WTC11 (cell line): ENCODE data around the gene TMEM63C. TPM values are rescaled to one million over a fixed set of nuclear protein-coding genes. Genes with fewer than 3 reads are reported as not detected.

ENCODE experiments used
- ATAC-seq: fragments of 200-7000 bp; cut with Tn5 transposase; 2 replicates; pipeline ENCODE4 v1.10.0; 2021; ENCODE audit warnings: mild to moderate bottlenecking, moderate library complexity
- CTCF ChIA-PET: fragments of 300-600 bp; sonication (Branson Sonifier 250); formaldehyde crosslinking; loops from one replicate; lab custom pipeline; 2021; ENCODE audit warnings: antibody characterized with exemption; lab: Charles Lee
- POLR2A ChIA-PET: fragments of 350-600 bp; sonication (Branson Sonifier 250); formaldehyde crosslinking; loops from one replicate; lab custom pipeline; 2021; ENCODE audit warnings: antibody characterized with exemption; lab: Charles Lee
- DNase-seq: peaks from one replicate; pipeline ENCODE4 v3.0.0; 2021; ENCODE audit warnings: low spot score
- H3K27ac Mint-ChIP-seq: 2 replicates; pipeline ENCODE4 v1.8.0; 2021; ENCODE audit warnings: mixed read lengths
- H3K27me3 Mint-ChIP-seq: 2 replicates; pipeline ENCODE4 v1.8.0; 2021; ENCODE audit warnings: low read depth, mild to moderate bottlenecking, moderate library complexity, mixed read lengths
- H3K36me3 Mint-ChIP-seq: 2 replicates; pipeline ENCODE4 v1.8.0; 2021; ENCODE audit warnings: mixed read lengths
- H3K4me1 Mint-ChIP-seq: 2 replicates; pipeline ENCODE4 v1.8.0; 2022; ENCODE audit warnings: mixed read lengths
- H3K4me3 Mint-ChIP-seq: 2 replicates; pipeline ENCODE4 v1.8.0; 2021; ENCODE audit warnings: mild to moderate bottlenecking, moderate library complexity, mixed read lengths
- H3K9me3 Mint-ChIP-seq: 2 replicates; pipeline ENCODE4 v1.8.0; 2021; ENCODE audit warnings: mixed read lengths
- ATF1 ChIP-seq: sonication (generic); formaldehyde crosslinking; IDR thresholded peaks from 2 replicates; pipeline ENCODE4 v1.8.1; 2023; ENCODE audit warnings: mild to moderate bottlenecking, moderate library complexity, missing genetic modification reagents
- ETV6 ChIP-seq: sonication (generic); formaldehyde crosslinking; IDR thresholded peaks from 2 replicates; pipeline ENCODE4 v1.8.1; 2022; ENCODE audit warnings: mild to moderate bottlenecking, missing genetic modification reagents
- FOXK1 ChIP-seq: sonication (generic); formaldehyde crosslinking; IDR thresholded peaks from 2 replicates; pipeline ENCODE4 v1.8.0; 2022; ENCODE audit warnings: mild to moderate bottlenecking, moderate library complexity, missing genetic modification reagents
- FOXP1 ChIP-seq: sonication (generic); formaldehyde crosslinking; IDR thresholded peaks from 2 replicates; pipeline ENCODE4 v1.8.0; 2022; ENCODE audit warnings: missing genetic modification reagents, mild to moderate bottlenecking, moderate library complexity, borderline replicate concordance
- GABPB1 ChIP-seq: sonication (generic); formaldehyde crosslinking; IDR thresholded peaks from 2 replicates; pipeline ENCODE4 v1.8.1; 2023; ENCODE audit warnings: mild to moderate bottlenecking, missing genetic modification reagents
- GRHL2 ChIP-seq: fragments of 250-450 bp; sonication (Bioruptor Pico); IDR thresholded peaks from 2 replicates; pipeline ENCODE4 v1.8.0; 2022; ENCODE audit warnings: mild to moderate bottlenecking, moderate library complexity; ENCODE audit not compliant: insufficient replicate concordance, severe bottlenecking
- HMGA2 ChIP-seq: fragments of 250-450 bp; sonication (Bioruptor Pico); IDR thresholded peaks from 2 replicates; pipeline ENCODE4 v1.4.0; 2021; ENCODE audit warnings: mild to moderate bottlenecking, moderate library complexity
- JUN ChIP-seq: sonication (generic); formaldehyde crosslinking; IDR thresholded peaks from 2 replicates; pipeline ENCODE4 v1.8.0; 2023; ENCODE audit warnings: mild to moderate bottlenecking, missing genetic modification reagents
- NR2C2 ChIP-seq: sonication (generic); formaldehyde crosslinking; IDR thresholded peaks from 2 replicates; pipeline ENCODE4 v1.8.0; 2022; ENCODE audit warnings: mild to moderate bottlenecking, missing genetic modification reagents
- PRRX2 ChIP-seq: fragments of 250-450 bp; sonication (Bioruptor Pico); IDR thresholded peaks from 2 replicates; pipeline ENCODE4 v1.8.0; 2021; ENCODE audit warnings: mild to moderate bottlenecking
- RELA ChIP-seq: sonication (generic); formaldehyde crosslinking; IDR thresholded peaks from 2 replicates; pipeline ENCODE4 v1.8.1; 2022; ENCODE audit warnings: missing genetic modification reagents, mild to moderate bottlenecking, borderline replicate concordance
- RORB ChIP-seq: fragments of 250-450 bp; sonication (Bioruptor Pico); IDR thresholded peaks from 2 replicates; pipeline ENCODE4 v1.9.0; 2021; ENCODE audit warnings: mild to moderate bottlenecking
- ZBTB21 ChIP-seq: sonication (generic); formaldehyde crosslinking; IDR thresholded peaks from 2 replicates; pipeline ENCODE4 v1.8.1; 2023; ENCODE audit warnings: mild to moderate bottlenecking, missing genetic modification reagents, borderline replicate concordance
- ZNF121 ChIP-seq: sonication (generic); formaldehyde crosslinking; IDR thresholded peaks from 2 replicates; pipeline ENCODE4 v1.8.0; 2023; ENCODE audit warnings: missing genetic modification reagents
- ZNF219 ChIP-seq: sonication (generic); formaldehyde crosslinking; IDR thresholded peaks from 2 replicates; pipeline ENCODE4 v1.8.0; 2023; ENCODE audit warnings: missing genetic modification reagents, mild to moderate bottlenecking, borderline replicate concordance
- ZNF232 ChIP-seq: sonication (generic); formaldehyde crosslinking; IDR thresholded peaks from 2 replicates; pipeline ENCODE4 v1.8.0; 2022; ENCODE audit warnings: mild to moderate bottlenecking, missing genetic modification reagents
- ZNF396 ChIP-seq: fragments of 250-450 bp; sonication (Bioruptor Pico); IDR thresholded peaks from 2 replicates; pipeline ENCODE4 v1.8.0; 2021; ENCODE audit warnings: mild to moderate bottlenecking, moderate library complexity, borderline replicate concordance
- ZNF423 ChIP-seq: fragments of 250-450 bp; sonication (Bioruptor Pico); IDR thresholded peaks from 2 replicates; pipeline ENCODE4 v2.1.2; 2022; ENCODE audit warnings: mild to moderate bottlenecking, moderate library complexity
- total RNA-seq: library from RNA; stranded (reverse); gene quantifications from 3 replicates; pipeline ENCODE4 v1.2.3, GENCODE V29; 2021
- TF ChIP-seq, protein P1 (sequence below): sonication (generic); formaldehyde crosslinking; IDR thresholded peaks from 2 replicates; pipeline ENCODE4 v1.8.0; 2022; ENCODE audit warnings: mild to moderate bottlenecking, missing genetic modification reagents
- TF ChIP-seq, protein P2 (sequence below): fragments of 250-450 bp; sonication (Bioruptor Pico); IDR thresholded peaks from 2 replicates; pipeline ENCODE4 v1.9.0; 2021; ENCODE audit warnings: mild to moderate bottlenecking
- TF ChIP-seq, protein P3 (sequence below): sonication (generic); formaldehyde crosslinking; IDR thresholded peaks from 2 replicates; pipeline ENCODE4 v1.8.1; 2023; ENCODE audit warnings: mild to moderate bottlenecking, missing genetic modification reagents
- TF ChIP-seq, protein P4 (sequence below): sonication (generic); formaldehyde crosslinking; IDR thresholded peaks from 2 replicates; pipeline ENCODE4 v1.8.1; 2023; ENCODE audit warnings: mild to moderate bottlenecking, missing genetic modification reagents, moderate library complexity
- TF ChIP-seq, protein P5 (sequence below): fragments of 250-450 bp; sonication (Bioruptor Pico); IDR thresholded peaks from 2 replicates; pipeline ENCODE4 v2.1.2; 2022; ENCODE audit warnings: mild to moderate bottlenecking, moderate library complexity
- TF ChIP-seq, protein P6 (sequence below): sonication (generic); formaldehyde crosslinking; IDR thresholded peaks from 2 replicates; pipeline ENCODE4 v1.8.0; 2022; ENCODE audit warnings: mild to moderate bottlenecking, missing genetic modification reagents

The TMEM63C gene
- total RNA-seq, 1 experiment from 2014 or later, result 8.8 TPM

DNA sequence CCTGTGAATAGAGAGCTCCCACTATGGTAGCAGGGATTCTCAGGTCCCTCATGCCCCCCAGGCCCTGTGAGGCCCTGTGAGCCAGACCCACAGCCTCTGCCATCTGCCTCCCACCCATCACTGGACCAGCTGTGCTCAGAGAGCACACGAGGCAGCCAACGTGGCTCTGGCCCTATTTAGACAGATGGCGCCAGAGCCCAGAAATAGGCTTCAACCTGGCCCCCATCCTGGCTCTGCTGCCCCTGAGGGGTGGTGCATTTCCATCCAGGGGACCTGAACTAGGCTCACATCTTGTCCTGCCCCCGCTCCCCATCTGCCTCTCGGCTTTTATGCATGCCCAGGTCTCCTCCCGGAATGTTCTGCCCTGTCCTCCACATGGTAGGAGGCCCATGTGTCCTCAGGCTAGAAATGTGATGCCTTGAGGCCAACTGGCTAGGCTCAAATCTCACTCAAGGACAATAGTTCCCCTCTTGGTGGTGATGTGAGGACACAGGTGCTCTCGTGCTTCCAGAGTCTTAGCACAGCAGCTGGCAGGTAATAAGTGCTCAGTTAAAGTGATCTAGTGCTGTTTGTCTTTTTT lies 18.9 kb downstream of the TMEM63C start:
- Mint-ChIP-seq H3K27ac (no peak overlapping the region), H3K27me3 (peaks cover 5% of the 10 kb centered on the region; the same call in 1 of the 2 replicates), H3K4me1 (peaks cover 20% of the 10 kb centered on the region), H3K9me3 (no peaks in the 10 kb centered on the region; the same call in 1 of the 2 replicates), H3K4me3 (no peak overlapping the region), H3K36me3 (no peaks in the 10 kb centered on the region)
- ATAC-seq (peak; percentile 21), DNase-seq (no peak)
- POLR2A ChIA-PET, result interaction anchor here (0.6 kb wide), 1 partner anchor 29 kb away, joined by 3 read pairs; no protein-coding TSS in a partner anchor
- CTCF ChIA-PET, result interaction anchor here (0.7 to 5.4 kb wide), 10 partner anchors 10 to 389 kb away, joined by 3 to 33 read pairs (median 4); partner anchors contain the start of gene TMEM63C
- TF ChIP-seq ZBTB21 (CRISPR knock-in tag), result no peak
- TF ChIP-seq ZNF121 (CRISPR knock-in tag), result peak; percentile 4; the same call in 1 of the 2 replicates

DNA sequence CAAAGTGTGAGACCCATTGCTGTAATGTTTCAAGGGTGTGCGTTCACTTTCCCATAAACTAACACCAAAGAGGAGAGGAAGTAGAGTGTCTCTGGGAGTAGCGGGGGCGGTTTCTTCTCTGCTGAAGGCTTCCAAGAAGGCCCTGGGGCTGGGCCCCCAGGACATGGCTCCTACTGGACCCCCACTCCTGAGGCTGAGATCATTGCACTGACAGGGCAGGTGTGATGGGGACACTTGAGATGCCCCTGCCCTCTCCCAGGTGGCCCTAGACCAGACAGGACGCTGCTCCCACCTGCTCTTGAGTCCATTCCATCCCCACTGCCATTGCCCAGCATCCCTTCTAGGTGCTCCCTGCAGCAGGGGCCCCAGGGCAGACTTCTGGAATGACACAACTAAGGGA lies 20.1 kb downstream of the TMEM63C start:
- Mint-ChIP-seq H3K4me1 (peaks cover 20% of the 10 kb centered on the region), H3K27ac (no peak overlapping the region), H3K36me3 (no peaks in the 10 kb centered on the region), H3K27me3 (peaks cover 5% of the 10 kb centered on the region; the same call in 1 of the 2 replicates), H3K9me3 (no peaks in the 10 kb centered on the region; the same call in 1 of the 2 replicates), H3K4me3 (no peak overlapping the region)
- ATAC-seq, result no peak
- ChIA-PET CTCF (interaction anchor here (1.0 to 5.4 kb wide), 4 partner anchors 11 to 51 kb away, joined by 3 to 33 read pairs (median 15); no protein-coding TSS in a partner anchor), POLR2A (no interaction called here)
- no peak for DNase-seq
- TF ChIP-seq ETV6 (CRISPR knock-in tag), result no peak
- TF ChIP-seq, protein P1, sequence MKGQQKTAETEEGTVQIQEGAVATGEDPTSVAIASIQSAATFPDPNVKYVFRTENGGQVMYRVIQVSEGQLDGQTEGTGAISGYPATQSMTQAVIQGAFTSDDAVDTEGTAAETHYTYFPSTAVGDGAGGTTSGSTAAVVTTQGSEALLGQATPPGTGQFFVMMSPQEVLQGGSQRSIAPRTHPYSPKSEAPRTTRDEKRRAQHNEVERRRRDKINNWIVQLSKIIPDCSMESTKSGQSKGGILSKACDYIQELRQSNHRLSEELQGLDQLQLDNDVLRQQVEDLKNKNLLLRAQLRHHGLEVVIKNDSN (CRISPR knock-in tag), result no peak
- TF ChIP-seq ZNF121 (CRISPR knock-in tag), result no peak
- TF ChIP-seq HMGA2 (CRISPR knock-in tag), result no peak
- TF ChIP-seq, protein P2, sequence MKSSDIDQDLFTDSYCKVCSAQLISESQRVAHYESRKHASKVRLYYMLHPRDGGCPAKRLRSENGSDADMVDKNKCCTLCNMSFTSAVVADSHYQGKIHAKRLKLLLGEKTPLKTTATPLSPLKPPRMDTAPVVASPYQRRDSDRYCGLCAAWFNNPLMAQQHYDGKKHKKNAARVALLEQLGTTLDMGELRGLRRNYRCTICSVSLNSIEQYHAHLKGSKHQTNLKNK (CRISPR knock-in tag), result no peak
- no peak for TF ChIP-seq ZNF219 (CRISPR knock-in tag)
- no peak for TF ChIP-seq ZNF423 (CRISPR knock-in tag)
- no peak for TF ChIP-seq GRHL2 (CRISPR knock-in tag)
- no peak for TF ChIP-seq FOXP1 (CRISPR knock-in tag)
- TF ChIP-seq FOXK1 (CRISPR knock-in tag), result no peak
- TF ChIP-seq, protein P3, sequence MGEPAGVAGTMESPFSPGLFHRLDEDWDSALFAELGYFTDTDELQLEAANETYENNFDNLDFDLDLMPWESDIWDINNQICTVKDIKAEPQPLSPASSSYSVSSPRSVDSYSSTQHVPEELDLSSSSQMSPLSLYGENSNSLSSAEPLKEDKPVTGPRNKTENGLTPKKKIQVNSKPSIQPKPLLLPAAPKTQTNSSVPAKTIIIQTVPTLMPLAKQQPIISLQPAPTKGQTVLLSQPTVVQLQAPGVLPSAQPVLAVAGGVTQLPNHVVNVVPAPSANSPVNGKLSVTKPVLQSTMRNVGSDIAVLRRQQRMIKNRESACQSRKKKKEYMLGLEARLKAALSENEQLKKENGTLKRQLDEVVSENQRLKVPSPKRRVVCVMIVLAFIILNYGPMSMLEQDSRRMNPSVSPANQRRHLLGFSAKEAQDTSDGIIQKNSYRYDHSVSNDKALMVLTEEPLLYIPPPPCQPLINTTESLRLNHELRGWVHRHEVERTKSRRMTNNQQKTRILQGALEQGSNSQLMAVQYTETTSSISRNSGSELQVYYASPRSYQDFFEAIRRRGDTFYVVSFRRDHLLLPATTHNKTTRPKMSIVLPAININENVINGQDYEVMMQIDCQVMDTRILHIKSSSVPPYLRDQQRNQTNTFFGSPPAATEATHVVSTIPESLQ (CRISPR knock-in tag), result no peak
- no peak for TF ChIP-seq GABPB1
- TF ChIP-seq NR2C2 (CRISPR knock-in tag), result no peak
- TF ChIP-seq ATF1, result no peak

DNA sequence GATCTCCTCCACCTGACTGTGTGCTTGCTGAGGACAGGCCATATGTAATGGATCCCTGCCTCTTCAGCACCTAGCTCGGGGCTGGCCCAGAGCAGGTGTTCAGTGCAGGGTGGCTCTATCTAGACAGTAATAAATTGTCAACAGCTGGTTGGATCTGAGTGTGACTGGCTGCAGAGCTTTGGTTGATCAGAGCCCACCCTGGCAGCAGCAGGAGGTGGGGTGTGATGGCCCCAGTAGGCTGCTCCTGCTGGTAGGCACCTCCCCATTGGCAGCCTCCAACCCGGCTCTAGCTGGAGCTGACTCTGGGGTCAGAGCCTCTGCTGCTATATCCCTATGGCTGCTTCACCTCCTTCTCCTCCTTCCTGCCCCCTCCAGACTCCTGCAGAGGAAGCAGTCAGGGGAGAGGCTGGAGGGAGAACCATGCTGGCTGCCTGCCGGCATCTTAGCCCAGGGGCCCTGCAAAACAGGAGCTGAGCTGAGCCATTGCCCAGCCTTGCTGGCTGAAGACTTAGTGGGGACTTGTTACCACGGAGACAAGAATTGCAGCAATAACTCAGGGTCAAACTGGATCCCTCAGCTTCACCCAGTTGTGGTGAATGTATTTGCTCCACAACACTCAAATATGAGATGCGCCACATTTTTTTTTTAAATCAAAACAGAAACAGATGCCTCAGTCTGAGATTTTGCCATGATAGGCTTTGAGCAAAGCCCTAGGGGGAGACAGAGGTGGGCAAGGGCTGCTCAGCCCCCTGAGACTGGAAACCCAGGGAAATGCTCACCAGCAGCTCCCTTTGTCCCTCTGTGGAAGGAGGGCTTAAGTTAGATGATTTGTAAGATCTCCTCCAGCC lies 22.2 kb downstream of the TMEM63C start:
- peaks cover 5% of the 10 kb centered on the region; the same call in 1 of the 2 replicates for H3K27me3 Mint-ChIP-seq
- H3K36me3 Mint-ChIP-seq, result no peaks in the 10 kb centered on the region
- TF ChIP-seq ZNF396 (no peak), ZNF232 (CRISPR knock-in tag) (no peak), ZNF219 (CRISPR knock-in tag) (no peak), JUN (CRISPR knock-in tag) (no peak), GRHL2 (CRISPR knock-in tag) (no peak), RELA (CRISPR knock-in tag) (no peak), PRRX2 (CRISPR knock-in tag) (no peak), RORB (no peak)
- TF ChIP-seq, protein P4, sequence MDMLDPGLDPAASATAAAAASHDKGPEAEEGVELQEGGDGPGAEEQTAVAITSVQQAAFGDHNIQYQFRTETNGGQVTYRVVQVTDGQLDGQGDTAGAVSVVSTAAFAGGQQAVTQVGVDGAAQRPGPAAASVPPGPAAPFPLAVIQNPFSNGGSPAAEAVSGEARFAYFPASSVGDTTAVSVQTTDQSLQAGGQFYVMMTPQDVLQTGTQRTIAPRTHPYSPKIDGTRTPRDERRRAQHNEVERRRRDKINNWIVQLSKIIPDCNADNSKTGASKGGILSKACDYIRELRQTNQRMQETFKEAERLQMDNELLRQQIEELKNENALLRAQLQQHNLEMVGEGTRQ (CRISPR knock-in tag), result no peak
- TF ChIP-seq, protein P2 (CRISPR knock-in tag), result no peak
- TF ChIP-seq, protein P5, sequence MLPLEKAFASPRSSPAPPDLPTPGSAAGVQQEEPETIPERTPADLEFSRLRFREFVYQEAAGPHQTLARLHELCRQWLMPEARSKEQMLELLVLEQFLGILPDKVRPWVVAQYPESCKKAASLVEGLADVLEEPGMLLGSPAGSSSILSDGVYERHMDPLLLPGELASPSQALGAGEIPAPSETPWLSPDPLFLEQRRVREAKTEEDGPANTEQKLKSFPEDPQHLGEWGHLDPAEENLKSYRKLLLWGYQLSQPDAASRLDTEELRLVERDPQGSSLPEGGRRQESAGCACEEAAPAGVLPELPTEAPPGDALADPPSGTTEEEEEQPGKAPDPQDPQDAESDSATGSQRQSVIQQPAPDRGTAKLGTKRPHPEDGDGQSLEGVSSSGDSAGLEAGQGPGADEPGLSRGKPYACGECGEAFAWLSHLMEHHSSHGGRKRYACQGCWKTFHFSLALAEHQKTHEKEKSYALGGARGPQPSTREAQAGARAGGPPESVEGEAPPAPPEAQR, result no peak
- TF ChIP-seq, protein P6, sequence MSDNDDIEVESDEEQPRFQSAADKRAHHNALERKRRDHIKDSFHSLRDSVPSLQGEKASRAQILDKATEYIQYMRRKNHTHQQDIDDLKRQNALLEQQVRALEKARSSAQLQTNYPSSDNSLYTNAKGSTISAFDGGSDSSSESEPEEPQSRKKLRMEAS, result no peak
- H3K27ac Mint-ChIP-seq, result no peak overlapping the region
- H3K4me1 Mint-ChIP-seq, result peaks cover 25% of the 10 kb centered on the region
- ATAC-seq (peak; percentile 15), DNase-seq (no peak)
- CTCF ChIA-PET, result interaction anchor here (0.8 to 4.2 kb wide), 14 partner anchors 10 to 80 kb away, joined by 3 to 26 read pairs (median 3); partner anchors contain the start of genes TMEM63C and ZDHHC22
- H3K4me3 Mint-ChIP-seq, result no peak overlapping the region
- no peaks in the 10 kb centered on the region; the same call in 1 of the 2 replicates for H3K9me3 Mint-ChIP-seq
- POLR2A ChIA-PET, result interaction anchor here (1.2 kb wide), 1 partner anchor 70 kb away, joined by 3 read pairs; no protein-coding TSS in a partner anchor
